Measurements from ENCODE around the gene TFG. TPM values are rescaled to one million over a fixed set of nuclear protein-coding genes. Genes with fewer than 3 reads are reported as not detected.

Gene TFG
- total and polyA plus RNA-seq, 5 experiments from 2014 or later, result 30.6 to 42.7 (median 37.3) TPM

DNA sequence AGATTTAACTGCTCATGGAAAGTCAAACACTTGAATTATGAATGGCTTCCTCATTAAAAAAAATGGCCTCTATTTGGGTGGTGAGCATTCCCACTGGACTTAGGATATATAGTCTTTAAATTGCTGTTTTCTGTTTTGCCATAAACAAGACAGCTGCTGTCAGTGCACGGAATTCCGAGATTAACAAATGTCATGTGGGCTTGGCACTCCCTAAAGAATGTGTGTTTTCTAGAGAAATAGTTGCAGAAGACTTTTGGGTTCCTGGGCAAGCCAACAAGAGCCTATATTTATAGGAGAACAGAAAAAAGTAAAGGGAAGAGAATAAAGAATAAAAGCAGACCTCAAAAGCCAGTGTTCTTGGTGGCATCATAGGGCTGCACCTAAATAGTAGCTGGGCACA lies 13.6 kb upstream of the TFG start:
- ATAC-seq (no peak), DNase-seq (no peak)
- H3K27me3 Mint-ChIP-seq, result peaks cover 23 to 82% (median 48%) of the 10 kb centered on the region in 5 donors
- no peaks in the 10 kb centered on the region for H3K36me3 Mint-ChIP-seq
- H3K9me3 Mint-ChIP-seq, result no peaks in the 10 kb centered on the region
- no peaks in the 10 kb centered on the region for H3K4me1 Mint-ChIP-seq
- POLR2A ChIA-PET, result no interaction called here
- H3K4me3 Mint-ChIP-seq, result no peak overlapping the region
- H3K27ac Mint-ChIP-seq, result no peak overlapping the region

DNA sequence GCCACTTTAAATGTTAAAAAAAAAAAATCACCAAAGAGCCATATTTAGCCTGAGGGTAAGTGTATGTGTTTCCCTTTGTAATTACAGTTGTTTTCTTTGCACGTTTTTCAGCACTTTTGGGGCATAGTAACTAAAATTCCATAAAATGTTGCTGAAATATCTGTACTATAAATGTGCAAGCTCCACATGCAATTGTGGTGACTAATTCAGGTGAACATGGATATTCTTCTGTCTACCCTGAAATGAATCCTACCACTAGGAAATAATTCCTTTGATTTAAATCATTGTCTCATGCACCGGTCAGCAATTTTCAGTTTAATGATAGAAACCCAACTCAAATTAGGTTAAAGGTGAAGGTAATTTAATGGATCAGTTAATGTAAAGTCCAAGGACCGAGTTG lies 13.1 kb upstream of the TFG start:
- H3K4me3 Mint-ChIP-seq, result no peak overlapping the region
- H3K27ac Mint-ChIP-seq, result no peak overlapping the region
- POLR2A ChIA-PET, result no interaction called here
- H3K27me3 Mint-ChIP-seq, result peaks cover 25 to 82% (median 45%) of the 10 kb centered on the region in 5 donors
- no peaks in the 10 kb centered on the region for H3K9me3 Mint-ChIP-seq
- no peaks in the 10 kb centered on the region for H3K4me1 Mint-ChIP-seq
- H3K36me3 Mint-ChIP-seq, result no peaks in the 10 kb centered on the region
- ATAC-seq (no peak), DNase-seq (no peak)

DNA sequence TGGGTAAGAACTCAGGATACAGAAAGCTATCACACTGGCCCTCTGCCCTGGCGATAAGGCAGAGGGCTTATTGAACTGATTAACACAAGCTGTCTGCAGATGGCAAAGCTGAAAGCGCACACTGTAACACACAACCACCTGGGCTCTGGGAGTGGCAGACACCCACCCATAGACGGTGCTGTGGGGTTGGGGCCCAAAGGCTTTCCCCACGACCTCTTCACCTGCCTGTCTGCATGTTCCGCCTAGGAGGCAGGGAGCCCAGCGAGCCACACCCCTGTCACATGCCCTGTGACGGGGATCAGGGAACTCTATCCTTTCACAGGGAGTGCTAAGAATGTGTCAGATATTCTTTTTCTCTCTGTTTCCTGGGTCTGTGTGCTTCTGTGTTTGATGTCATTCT lies 12.1 kb upstream of the TFG start:
- Mint-ChIP-seq H3K27me3 (peaks cover 29 to 83% (median 43%) of the 10 kb centered on the region in 5 donors), H3K4me3 (no peak overlapping the region), H3K9me3 (no peaks in the 10 kb centered on the region), H3K36me3 (no peaks in the 10 kb centered on the region), H3K27ac (no peak overlapping the region), H3K4me1 (no peaks in the 10 kb centered on the region)
- POLR2A ChIA-PET, result no interaction called here
- DNase-seq, result no peak
- ATAC-seq, result no peak

DNA sequence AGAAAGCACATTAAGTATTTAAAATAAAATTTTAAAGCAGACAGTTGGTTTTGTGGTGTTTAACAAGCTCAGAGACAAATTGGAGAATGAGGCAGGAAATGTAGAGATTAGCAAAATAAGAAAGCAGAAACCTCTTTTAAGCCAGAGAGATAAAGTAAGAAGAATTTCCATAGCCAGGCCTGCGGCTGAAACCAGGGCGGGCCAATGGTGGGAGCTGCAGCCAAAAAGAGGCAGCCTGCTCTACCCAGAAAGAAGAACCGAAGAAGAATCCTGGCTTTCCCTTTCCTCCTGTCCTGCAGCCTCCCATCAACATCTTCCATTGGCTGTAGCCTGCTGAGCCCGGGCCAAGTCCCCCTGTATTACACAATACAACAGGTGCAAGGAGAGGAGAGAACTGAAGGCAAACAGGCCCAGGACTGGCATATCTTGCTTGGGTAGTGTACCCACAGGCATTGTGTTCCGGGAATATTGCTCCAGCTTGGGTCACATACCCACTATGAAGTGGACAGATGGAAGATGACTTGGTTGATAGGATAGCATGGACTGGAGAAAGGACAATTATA lies 11.5 kb upstream of the TFG start:
- H3K27me3 Mint-ChIP-seq, result peaks cover 28 to 83% (median 42%) of the 10 kb centered on the region in 5 donors
- H3K36me3 Mint-ChIP-seq, result no peaks in the 10 kb centered on the region
- H3K4me1 Mint-ChIP-seq, result no peaks in the 10 kb centered on the region
- H3K27ac Mint-ChIP-seq, result no peak overlapping the region
- H3K9me3 Mint-ChIP-seq, result no peaks in the 10 kb centered on the region
- H3K4me3 Mint-ChIP-seq, result no peak overlapping the region
- ATAC-seq (no peak), DNase-seq (no peak)
- POLR2A ChIA-PET, result no interaction called here

DNA sequence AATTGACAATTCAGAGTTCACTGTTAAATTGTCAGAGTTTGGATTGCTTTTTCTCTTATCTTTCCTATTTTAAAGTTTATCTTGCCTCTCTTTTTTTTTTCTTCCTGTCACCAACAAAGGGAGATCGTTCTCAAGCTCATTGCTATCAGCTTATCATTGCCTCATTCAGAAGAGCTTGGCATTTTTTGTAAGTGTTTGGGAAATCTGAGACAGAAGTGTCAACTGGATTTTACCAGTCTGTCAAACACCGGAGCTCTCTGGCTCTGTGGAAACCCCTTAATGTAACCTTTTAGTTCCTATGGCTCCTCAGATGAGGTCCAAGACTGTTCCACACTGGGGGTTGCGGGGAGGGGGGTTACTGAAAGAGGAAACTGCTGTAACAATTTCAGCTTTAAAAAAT lies 10.6 kb upstream of the TFG start:
- ATAC-seq, result no peak
- Mint-ChIP-seq H3K27ac (no peak overlapping the region), H3K36me3 (no peaks in the 10 kb centered on the region), H3K9me3 (no peaks in the 10 kb centered on the region), H3K4me3 (no peak overlapping the region), H3K4me1 (no peaks in the 10 kb centered on the region), H3K27me3 (peaks cover 28 to 81% (median 43%) of the 10 kb centered on the region in 5 donors)
- no peak for DNase-seq
- POLR2A ChIA-PET, result no interaction called here

DNA sequence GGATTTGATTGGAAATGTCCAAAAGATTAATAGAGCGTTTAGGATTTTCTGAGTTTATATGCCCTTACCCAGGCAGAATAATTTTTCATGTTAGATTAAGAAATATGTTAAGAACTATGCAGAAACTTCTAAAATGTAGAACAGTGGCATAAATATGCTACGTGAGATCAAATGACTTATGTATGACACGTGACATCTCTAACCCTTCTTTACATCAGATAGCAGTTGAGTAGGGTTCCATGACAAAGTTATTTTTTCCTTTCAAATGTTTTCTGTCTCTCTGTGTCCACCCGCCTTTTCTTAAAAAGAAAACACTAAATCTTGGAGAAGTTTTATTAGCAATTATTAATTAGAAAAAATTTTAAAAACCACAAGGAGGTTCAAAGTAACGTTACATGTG lies 8.6 kb upstream of the TFG start:
- H3K36me3 Mint-ChIP-seq, result no peaks in the 10 kb centered on the region
- POLR2A ChIA-PET, result no interaction called here
- no peak overlapping the region for H3K4me3 Mint-ChIP-seq
- no peaks in the 10 kb centered on the region for H3K9me3 Mint-ChIP-seq
- no peaks in the 10 kb centered on the region for H3K4me1 Mint-ChIP-seq
- DNase-seq, result no peak
- ATAC-seq, result no peak
- no peak overlapping the region for H3K27ac Mint-ChIP-seq
- peaks cover 28 to 75% (median 36%) of the 10 kb centered on the region in 5 donors for H3K27me3 Mint-ChIP-seq

DNA sequence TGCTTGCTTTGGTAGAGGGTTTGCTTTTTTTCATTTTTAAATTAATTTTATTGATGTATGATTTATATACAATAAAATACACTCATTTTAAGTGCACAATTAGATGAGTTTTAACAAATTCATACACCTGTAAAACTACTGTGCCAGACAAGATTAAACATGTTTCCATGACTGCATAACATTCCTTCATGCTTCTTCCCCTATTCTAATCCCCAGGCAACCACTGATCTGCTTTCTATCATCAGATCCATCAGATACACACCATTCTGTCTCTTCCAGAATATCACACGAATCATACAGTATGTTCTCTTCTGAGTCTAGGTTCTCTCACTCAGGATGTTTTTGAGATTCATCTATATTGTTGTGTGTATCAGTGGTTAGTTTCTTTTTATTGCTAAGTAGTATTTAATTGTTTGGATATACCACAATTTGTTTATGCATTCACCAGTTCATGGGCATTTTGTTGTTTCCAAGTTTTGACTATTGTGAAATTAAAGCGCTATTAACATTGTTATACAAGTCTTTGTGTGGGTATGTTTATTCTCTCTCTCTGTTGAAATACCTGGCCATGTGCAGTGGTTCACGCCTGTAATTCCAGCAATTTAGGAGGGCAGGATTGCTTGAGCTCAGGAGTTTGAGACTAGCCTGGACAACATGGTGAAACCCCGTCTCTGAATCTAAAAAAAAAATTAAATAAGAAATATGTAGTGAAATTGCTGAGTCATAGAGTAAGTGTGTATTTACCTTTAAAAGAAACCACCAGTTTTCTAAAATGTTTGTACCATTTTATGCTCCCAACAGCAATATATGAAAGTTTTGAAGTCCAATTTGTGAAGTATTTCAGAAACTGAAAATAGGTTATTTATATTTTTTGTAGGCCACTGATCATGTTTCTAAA lies 7.0 kb upstream of the TFG start:
- Mint-ChIP-seq H3K9me3 (no peaks in the 10 kb centered on the region), H3K4me3 (no peak overlapping the region), H3K27me3 (peaks cover 25 to 67% (median 30%) of the 10 kb centered on the region in 5 donors), H3K27ac (no peak overlapping the region), H3K4me1 (no peaks in the 10 kb centered on the region), H3K36me3 (no peaks in the 10 kb centered on the region)
- ATAC-seq (no peak), DNase-seq (no peak)
- POLR2A ChIA-PET, result no interaction called here

DNA sequence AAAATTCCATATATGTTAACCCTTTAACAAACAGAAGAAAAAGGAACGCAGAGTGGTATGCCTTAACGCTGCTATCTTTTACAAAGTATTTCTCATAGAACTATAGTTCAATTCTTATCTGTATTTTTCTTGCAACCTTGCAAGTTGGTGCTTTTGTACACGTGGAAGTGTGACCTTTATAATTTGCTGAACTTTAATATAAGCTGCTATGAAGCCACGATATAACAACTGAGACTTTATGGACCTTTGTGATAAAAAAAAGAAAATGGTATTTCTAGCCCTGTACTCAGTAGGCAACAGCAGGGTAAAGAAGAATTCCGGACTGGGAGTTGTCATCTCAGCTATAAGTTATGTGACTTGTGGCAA lies 6.3 kb upstream of the TFG start:
- no peak for DNase-seq
- no peak for ATAC-seq
- POLR2A ChIA-PET, result no interaction called here
- Mint-ChIP-seq H3K36me3 (no peaks in the 10 kb centered on the region), H3K27ac (no peak overlapping the region), H3K27me3 (peaks cover 19 to 61% (median 30%) of the 10 kb centered on the region in 5 donors), H3K9me3 (no peaks in the 10 kb centered on the region), H3K4me1 (no peaks in the 10 kb centered on the region), H3K4me3 (no peak overlapping the region)

DNA sequence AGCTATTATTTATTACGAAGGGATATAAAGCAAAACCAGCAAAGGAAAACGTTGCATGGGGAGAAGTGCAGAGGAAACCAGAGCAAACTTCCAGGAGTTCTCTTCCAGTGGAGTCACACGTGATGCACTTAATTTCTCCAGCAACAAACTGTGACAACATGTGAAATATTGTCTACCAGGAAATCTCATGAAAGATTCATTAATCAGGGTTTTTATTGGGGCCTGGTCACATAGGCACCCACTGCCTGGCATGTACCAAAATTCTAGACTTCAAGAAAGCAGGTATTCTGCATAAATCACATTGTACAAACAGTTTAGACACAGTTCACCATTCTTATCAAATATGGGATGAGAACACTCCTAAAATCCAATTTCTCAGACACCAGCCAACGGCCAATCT lies 5.4 kb upstream of the TFG start:
- POLR2A ChIA-PET, result no interaction called here
- peaks cover 10 to 52% (median 26%) of the 10 kb centered on the region in 5 donors for H3K27me3 Mint-ChIP-seq

DNA sequence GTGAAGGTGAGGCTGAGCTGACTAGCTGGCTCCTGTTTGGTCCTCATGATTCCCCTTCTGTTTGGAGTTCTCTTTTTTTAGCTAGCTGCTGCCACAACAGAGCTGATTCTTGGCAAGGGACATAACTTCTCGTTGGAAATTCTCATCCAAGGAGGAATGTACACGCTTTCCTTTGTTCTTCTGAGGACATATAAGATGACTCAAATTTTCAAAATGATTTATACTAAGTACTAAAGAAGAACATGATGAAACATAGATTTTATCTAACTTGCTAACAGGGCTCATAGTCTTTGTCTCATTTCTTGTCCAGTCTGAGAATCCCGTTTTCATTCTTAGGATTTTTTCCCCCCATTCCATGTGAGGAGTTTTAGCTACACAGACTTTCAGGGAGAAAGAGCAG lies 2.9 kb upstream of the TFG start:
- H3K4me1 Mint-ChIP-seq, result peaks cover 14 to 28% (median 23%) of the 10 kb centered on the region in 4 donors
- peaks cover 0 to 37% (median 16%) of the 10 kb centered on the region in 5 donors for H3K27me3 Mint-ChIP-seq
- ATAC-seq, result no peak
- H3K36me3 Mint-ChIP-seq, result no peaks in the 10 kb centered on the region
- DNase-seq, result no peak
- no peak overlapping the region for H3K4me3 Mint-ChIP-seq
- POLR2A ChIA-PET, result interaction anchor here (1.5 kb wide), 1 partner anchor 446 kb away, joined by 3 read pairs; the partner anchor contains the start of gene TBC1D23
- H3K27ac Mint-ChIP-seq, result peak overlapping the region in 2 of 10 donors; percentile 2 to 9
- peaks cover 0 to 7% (median 0%) of the 10 kb centered on the region in 9 donors for H3K9me3 Mint-ChIP-seq

More for the DNA sequence above, 5.4 kb upstream of the TFG start:
- H3K27ac Mint-ChIP-seq, result no peak overlapping the region
- H3K9me3 Mint-ChIP-seq, result peaks cover 0 to 5% (median 0%) of the 10 kb centered on the region in 9 donors
- H3K4me1 Mint-ChIP-seq, result peaks cover 5 to 7% (median 5%) of the 10 kb centered on the region in 4 donors
- no peaks in the 10 kb centered on the region for H3K36me3 Mint-ChIP-seq
- no peak overlapping the region for H3K4me3 Mint-ChIP-seq
- DNase-seq (no peak), ATAC-seq (no peak)

DNA sequence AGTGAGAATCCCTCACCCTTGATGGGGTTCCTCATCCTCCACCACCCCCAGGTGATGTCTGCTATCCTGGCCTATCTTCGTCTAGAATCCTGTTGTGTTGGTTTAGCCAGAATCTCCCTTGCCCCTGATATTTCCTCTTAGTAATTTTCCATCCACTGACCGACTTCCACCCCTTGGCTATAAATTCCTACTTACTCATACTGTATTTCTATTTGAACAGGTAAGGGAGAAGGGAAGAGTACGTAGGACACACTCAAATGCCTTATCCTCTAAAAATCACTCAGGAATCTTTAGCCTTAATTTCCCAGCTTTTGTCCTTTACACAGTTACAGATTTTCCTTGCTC lies 678 bp upstream of the TFG start:
- Mint-ChIP-seq H3K9me3 (peaks cover 0 to 7% (median 0%) of the 10 kb centered on the region in 9 donors), H3K36me3 (peaks cover 2 to 9% (median 3%) of the 10 kb centered on the region in 3 donors), H3K27me3 (peaks cover 0 to 18% (median 5%) of the 10 kb centered on the region in 5 donors), H3K4me1 (peaks cover 27 to 50% (median 42%) of the 10 kb centered on the region in 4 donors), H3K4me3 (peak overlapping the region; percentile 84 to 95 (median 92)), H3K27ac (peak overlapping the region; percentile 95 to 98 (median 97))
- DNase-seq (no peak), ATAC-seq (no peak)
- POLR2A ChIA-PET, result interaction anchor here (0.9 to 1.5 kb wide), 2 partner anchors 25 to 308 kb away, joined by 4 to 5 read pairs; partner anchors contain the start of genes LNP1 and TOMM70

DNA sequence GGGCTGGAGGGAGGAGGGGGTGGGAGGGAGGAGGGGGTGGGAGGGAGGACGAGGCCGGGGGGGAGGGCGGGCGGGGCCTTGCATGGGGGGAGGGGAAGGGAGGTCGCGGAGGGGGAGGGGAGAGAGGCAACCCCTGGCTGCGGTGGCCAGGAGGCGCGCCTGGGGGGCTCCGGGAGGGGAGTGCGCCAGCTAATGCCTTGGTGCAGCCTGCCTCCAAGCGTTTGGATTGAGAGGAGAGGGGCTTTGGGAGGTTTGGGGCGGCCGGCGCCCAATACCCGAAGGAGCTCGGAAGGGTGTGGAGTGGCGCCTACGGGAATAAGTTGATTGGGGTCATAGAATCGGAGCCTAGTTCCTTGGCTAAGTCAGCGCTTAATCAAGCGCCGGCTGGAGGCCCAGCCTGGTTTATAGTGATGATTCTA lies 557 bp downstream of the TFG start:
- Mint-ChIP-seq H3K4me1 (peaks cover 28 to 55% (median 49%) of the 10 kb centered on the region in 4 donors), H3K9me3 (peaks cover 0 to 7% (median 0%) of the 10 kb centered on the region in 9 donors), H3K27me3 (peaks cover 0 to 13% (median 4%) of the 10 kb centered on the region in 5 donors), H3K36me3 (peaks cover 4 to 21% (median 7%) of the 10 kb centered on the region in 3 donors), H3K27ac (peak overlapping the region; percentile 63 to 98 (median 90)), H3K4me3 (peak overlapping the region; percentile 77 to 92 (median 88))
- peak; percentile 6 to 7 for ATAC-seq
- POLR2A ChIA-PET, result interaction anchor here (1.2 to 1.8 kb wide), 3 partner anchors 18 to 449 kb away, joined by 4 to 5 read pairs (median 4); partner anchors contain the start of genes LNP1, TBC1D23 and TOMM70
- DNase-seq, result peak in 8 of 10 donors; percentile 11 to 64 (median 38)

All from naive thymus-derived CD8-positive, alpha-beta T cell (primary cell).